A549 (cell line): ENCODE results near the gene TMEM235. TPM values are rescaled to one million over a fixed set of nuclear protein-coding genes. Genes with fewer than 3 reads are reported as not detected.

Source experiments
- ATAC-seq, 2 experiments: fragments of 200-7000 bp in 1 of 2; fragments of >200 bp in 1 of 2; cut with Nextera tagmentation in 1 of 2; cut with Tn5 transposase in 1 of 2; 3 replicates each; pipeline versions ENCODE4 v1.8.0 to v1.9.1; 2018 to 2020; ENCODE audit warnings: mild to moderate bottlenecking in 1 of 2, moderate library complexity in 1 of 2
- CTCF ChIA-PET: fragments of 300-600 bp; sonication (Branson Sonifier 250); formaldehyde crosslinking; extraction: SDS; loops from one replicate; lab custom pipeline; 2021; ENCODE audit warnings: antibody characterized with exemption, inconsistent platforms; lab: Yijun Ruan, JAX
- POLR2A ChIA-PET: fragments of 350-600 bp; formaldehyde crosslinking; extraction: SDS; loops from one replicate; lab custom pipeline; 2021; ENCODE audit warnings: antibody characterized with exemption, inconsistent platforms; lab: Yijun Ruan, JAX
- DNase-seq, 2 experiments: peaks; one replicate each; pipeline versions ENCODE4 v3.0.0 to v3.0.0-alpha.2; 2011 to 2016; ENCODE audit warnings: low read depth in 1 of 2, low spot score in 1 of 2
- FAIRE-seq: peaks from 2 replicates; lab custom pipeline; 2011; peaks lifted over from hg19 to GRCh38; lab: Jason Lieb, UNC
- H3K27ac ChIP-seq, 2 experiments: fragments of >200 bp; sonication (Bioruptor Twin); formaldehyde crosslinking; 3 replicates each; pipeline ENCODE4 v1.5.1; 2016 to 2017
- H3K4me1 ChIP-seq: fragments of >200 bp; sonication (Bioruptor Twin); formaldehyde crosslinking; 3 replicates; pipeline ENCODE4 v1.6.1; 2016
- H3K4me2 ChIP-seq: fragments of >200 bp; sonication (Bioruptor Twin); formaldehyde crosslinking; 3 replicates; pipeline ENCODE4 v1.6.1; 2016
- H3K4me3 ChIP-seq: fragments of >200 bp; sonication (Bioruptor Twin); formaldehyde crosslinking; 3 replicates; pipeline ENCODE4 v1.5.1; 2016
- H3K9me3 ChIP-seq: fragments of >200 bp; sonication (Bioruptor Twin); formaldehyde crosslinking; 3 replicates; pipeline ENCODE4 v1.6.1; 2016
- CBX8 ChIP-seq: fragments of 200-600 bp; sonication (generic); IDR thresholded peaks from 2 replicates; pipeline ENCODE4 v1.6.1; 2016
- CEBPB ChIP-seq, 2 experiments: fragments of >200 bp in 1 of 2; sonication (Bioruptor Twin) in 1 of 2; formaldehyde crosslinking in 1 of 2; IDR thresholded peaks; 2 replicates each; pipeline ENCODE4 v1.6.1; 2012 to 2016
- CHD4 ChIP-seq: fragments of 200-600 bp; sonication (generic); IDR thresholded peaks from 2 replicates; pipeline ENCODE4 v1.6.1; 2016; ENCODE audit warnings: antibody characterized with exemption, mild to moderate bottlenecking, borderline replicate concordance
- EHF ChIP-seq: fragments of 250-450 bp; sonication (Bioruptor Pico); IDR thresholded peaks from 2 replicates; pipeline ENCODE4 v1.5.0; 2020; ENCODE audit warnings: mild to moderate bottlenecking
- EHMT2 ChIP-seq: fragments of 200-600 bp; sonication (generic); IDR thresholded peaks from 2 replicates; pipeline ENCODE4 v1.6.1; 2016; ENCODE audit warnings: antibody characterized with exemption, low read depth, mild to moderate bottlenecking, moderate library complexity
- EP300 ChIP-seq, 2 experiments: fragments of >200 bp; sonication (Bioruptor Twin); formaldehyde crosslinking; IDR thresholded peaks; 2 replicates in 1 of 2; 3 replicates in 1 of 2; pipeline ENCODE4 v1.6.1; 2016 to 2017
- FOSB ChIP-seq: fragments of 250-450 bp; sonication (Bioruptor Pico); IDR thresholded peaks from 2 replicates; pipeline ENCODE4 v1.5.0; 2020; ENCODE audit warnings: mild to moderate bottlenecking, moderate library complexity
- HMGXB4 ChIP-seq: fragments of 250-450 bp; sonication (Bioruptor Pico); IDR thresholded peaks from 2 replicates; pipeline ENCODE4 v1.5.0; 2021; ENCODE audit warnings: mild to moderate bottlenecking, moderate library complexity, borderline replicate concordance
- HOXB13 ChIP-seq: fragments of 250-450 bp; sonication (Bioruptor Pico); IDR thresholded peaks from 2 replicates; pipeline ENCODE4 v1.5.0; 2020; ENCODE audit warnings: low read depth, mild to moderate bottlenecking, moderate library complexity
- HOXB5 ChIP-seq: fragments of 250-450 bp; sonication (Bioruptor Pico); IDR thresholded peaks from 2 replicates; pipeline ENCODE4 v1.5.0; 2020; ENCODE audit warnings: mild to moderate bottlenecking, moderate library complexity
- KDM5A ChIP-seq: fragments of 200-600 bp; sonication (generic); IDR thresholded peaks from 2 replicates; pipeline ENCODE4 v1.6.1; 2016; ENCODE audit warnings: antibody characterized with exemption, mild to moderate bottlenecking
- MAZ ChIP-seq: fragments of 150-350 bp; IDR thresholded peaks from 2 replicates; pipeline ENCODE4 v1.6.1; 2014; ENCODE audit warnings: antibody characterized with exemption, low read depth, low read length, borderline replicate concordance
- MYC ChIP-seq: IDR thresholded peaks from 2 replicates; pipeline ENCODE4 v1.6.1; 2012; ENCODE audit warnings: mild to moderate bottlenecking, inconsistent platforms, low read length, improper control_type of control experiment, borderline replicate concordance
- PBX3 ChIP-seq: IDR thresholded peaks from 2 replicates; pipeline ENCODE4 v1.6.1; 2012
- PHF8 ChIP-seq: fragments of 200-600 bp; sonication (generic); IDR thresholded peaks from 2 replicates; pipeline ENCODE4 v1.6.1; 2016; ENCODE audit warnings: low read depth, mild to moderate bottlenecking, antibody characterized with exemption, moderate library complexity, borderline replicate concordance
- POLR2AphosphoS2 ChIP-seq: conservative IDR thresholded peaks from 2 replicates; pipeline ENCODE4 v1.6.1; 2012; ENCODE audit warnings: low read length, improper control_type of control experiment, inconsistent platforms
- TFCP2L1 ChIP-seq: fragments of 250-450 bp; sonication (Bioruptor Pico); IDR thresholded peaks from 2 replicates; pipeline ENCODE4 v1.5.0; 2021; ENCODE audit warnings: mild to moderate bottlenecking
- ZSCAN20 ChIP-seq: fragments of 250-450 bp; sonication (Bioruptor Pico); IDR thresholded peaks from 2 replicates; pipeline ENCODE4 v1.8.0; 2022; ENCODE audit warnings: mild to moderate bottlenecking, moderate library complexity
- WGBS: methylation state at CpG from one replicate; pipeline ENCODE4 v1.1.6; 2017; ENCODE audit errors: missing lambda C conversion rate; 5-methylcytosine and 5-hydroxymethylcytosine counted together
- polyA plus RNA-seq, 4 experiments: library from polyadenylated mRNA; depleted of rRNA in 3 of 4; stranded (reverse); fragments of >200 nt; fragmentation: RNase III in 1 of 4; extraction: RNeasy Plus Mini Kit Qiagen cat#74134 plus additional on column Dnase treatment in 1 of 4; gene quantifications; 2 replicates in 3 of 4; 3 replicates in 1 of 4; pipeline ENCODE4 v1.2.3, GENCODE V29; 2011 to 2017
- TF ChIP-seq, protein P1 (sequence below): fragments of 450-650 bp; IDR thresholded peaks from 2 replicates; pipeline ENCODE4 v1.6.1; 2014; ENCODE audit warnings: antibody characterized with exemption

The TMEM235 gene
- polyA plus RNA-seq, 2 of the 4 experiments (the other 2 are of a cell fraction), result not detected

DNA sequence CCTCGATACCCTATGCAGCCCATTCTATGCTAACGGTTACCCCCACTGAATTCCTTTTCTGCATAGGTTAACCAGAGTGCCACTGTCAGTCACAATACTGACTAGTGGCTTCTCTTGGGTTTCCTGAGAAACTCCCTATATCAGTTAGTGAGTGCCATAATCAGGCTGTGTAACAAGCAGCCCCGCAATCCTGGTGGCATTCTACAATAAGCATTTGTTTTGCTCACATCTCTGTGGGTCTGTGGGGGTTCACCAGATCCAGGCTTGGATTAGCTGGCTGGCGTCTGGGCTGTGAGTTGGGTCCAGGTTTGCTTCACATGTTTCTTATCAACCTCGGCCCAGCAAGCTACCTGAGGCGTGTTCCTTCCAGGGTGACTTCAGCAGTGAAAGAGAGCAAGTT lies 42.4 kb downstream of the TMEM235 start:
- CTCF ChIA-PET, result interaction anchor here (1.1 to 4.1 kb wide), 6 partner anchors 11 to 84 kb away, joined by 3 to 16 read pairs (median 4); no protein-coding TSS in a partner anchor
- no peak for FAIRE-seq
- no peak overlapping the region for H3K27ac ChIP-seq

DNA sequence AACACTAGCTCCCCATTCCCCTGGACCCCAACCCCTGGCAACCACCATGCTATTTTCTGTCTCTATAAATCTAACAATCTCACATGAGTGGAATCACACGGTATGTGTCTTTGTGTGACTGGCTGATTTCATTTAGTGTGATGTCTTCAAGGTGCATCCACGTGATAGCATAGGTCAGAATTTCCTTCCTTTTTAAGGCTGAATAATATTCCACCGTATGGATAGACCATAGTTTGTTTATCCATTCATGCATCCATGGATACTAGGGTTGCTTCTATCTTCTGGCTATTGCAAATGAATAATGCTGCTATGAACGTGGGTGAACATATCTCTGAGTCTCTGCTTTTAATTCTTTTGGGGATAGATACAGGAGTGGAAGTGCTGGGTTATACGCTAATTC lies 43.9 kb downstream of the TMEM235 start:
- no peak for FAIRE-seq
- ChIA-PET POLR2A (no interaction called here), CTCF (interaction anchor here (0.6 to 1.8 kb wide), 4 partner anchors 14 to 469 kb away, joined by 3 to 4 read pairs (median 3); no protein-coding TSS in a partner anchor)

More for the DNA sequence above, 42.4 kb downstream of the TMEM235 start:
- H3K4me2 ChIP-seq, result no peak overlapping the region
- H3K4me3 ChIP-seq, result no peak overlapping the region
- TF ChIP-seq EP300 (IDR thresholded peaks at IDR 0.05), result no peak
- TF ChIP-seq HOXB13, result no peak
- no peak for TF ChIP-seq KDM5A
- no peak for TF ChIP-seq PBX3
- POLR2A ChIA-PET, result no interaction called here
- H3K4me1 ChIP-seq, result peaks cover 29% of the 10 kb centered on the region
- no peaks in the 10 kb centered on the region; the same call in 2 of the 3 replicates for H3K9me3 ChIP-seq
- WGBS, result 88% methylated on average over 6 of the region's 6 CpGs
- ATAC-seq (no peak), DNase-seq (no peak)

GRCh38 chr17:78276098-78276887 lies 44.9 kb downstream of the TMEM235 start:
- TF ChIP-seq HOXB13, result no peak
- no peak for TF ChIP-seq TFCP2L1 (CRISPR knock-in tag)
- TF ChIP-seq CEBPB (IDR thresholded peaks at IDR 0.05), result no peak
- TF ChIP-seq EHMT2, result no peak
- no peak for TF ChIP-seq MYC
- TF ChIP-seq PHF8, result no peak
- no peak for TF ChIP-seq KDM5A
- TF ChIP-seq FOSB (CRISPR knock-in tag), result no peak
- no peak for TF ChIP-seq ZSCAN20 (CRISPR knock-in tag)
- no peak for TF ChIP-seq PBX3
- no peak for TF ChIP-seq HMGXB4 (CRISPR knock-in tag)
- no peak for TF ChIP-seq CHD4
- TF ChIP-seq POLR2AphosphoS2, result no peak
- TF ChIP-seq, all 56 proteins: peak for 0
- POLR2A ChIA-PET, result no interaction called here
- CTCF ChIA-PET, result interaction anchor here (0.9 to 1.2 kb wide), 2 partner anchors 18 to 84 kb away, joined by 3 read pairs; no protein-coding TSS in a partner anchor
- Histone ChIP-seq H3K27ac (no peak overlapping the region), H3K9me3 (no peaks in the 10 kb centered on the region; the same call in 2 of the 3 replicates), H3K4me1 (peaks cover 9% of the 10 kb centered on the region; the same call in 1 of the 3 replicates), H3K4me2 (no peak overlapping the region), H3K4me3 (no peak overlapping the region)
- WGBS, result 81% methylated on average over 15 of the region's 15 CpGs
- FAIRE-seq (no peak), DNase-seq (no peak), ATAC-seq (no peak)

More for the DNA sequence above, 43.9 kb downstream of the TMEM235 start:
- TF ChIP-seq POLR2AphosphoS2 (no peak), HOXB5 (CRISPR knock-in tag) (no peak), MAZ (no peak), EHF (CRISPR knock-in tag) (no peak), CBX8 (no peak)
- TF ChIP-seq, protein P1, sequence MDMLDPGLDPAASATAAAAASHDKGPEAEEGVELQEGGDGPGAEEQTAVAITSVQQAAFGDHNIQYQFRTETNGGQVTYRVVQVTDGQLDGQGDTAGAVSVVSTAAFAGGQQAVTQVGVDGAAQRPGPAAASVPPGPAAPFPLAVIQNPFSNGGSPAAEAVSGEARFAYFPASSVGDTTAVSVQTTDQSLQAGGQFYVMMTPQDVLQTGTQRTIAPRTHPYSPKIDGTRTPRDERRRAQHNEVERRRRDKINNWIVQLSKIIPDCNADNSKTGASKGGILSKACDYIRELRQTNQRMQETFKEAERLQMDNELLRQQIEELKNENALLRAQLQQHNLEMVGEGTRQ, result no peak
- Histone ChIP-seq H3K9me3 (no peaks in the 10 kb centered on the region; the same call in 2 of the 3 replicates), H3K4me3 (no peak overlapping the region), H3K27ac (no peak overlapping the region), H3K4me1 (peaks cover 14% of the 10 kb centered on the region; the same call in 1 of the 3 replicates), H3K4me2 (no peak overlapping the region)
- DNase-seq (no peak), ATAC-seq (no peak)
- 66% methylated on average over 5 of the region's 5 CpGs for WGBS
